ENCODE results near the gene FMN2.

Gene FMN2

GRCh38 chr1:240199758-240200645 is 108.3 kb downstream of the FMN2 start:
- no peak for DNase-seq

GRCh38 chr1:240201931-240202330 is 110.2 kb downstream of the FMN2 start:
- no peak for DNase-seq

- no peak for DNase-seq
These were observed 115.5 kb downstream of the FMN2 start for GRCh38 chr1:240207073-240207709.

GRCh38 chr1:240210026-240210425 is 118.3 kb downstream of the FMN2 start:
- DNase-seq = no peak

GRCh38 chr1:240212556-240212955 is 120.9 kb downstream of the FMN2 start:
- no peak for DNase-seq

- DNase-seq = no peak
These were observed 125.7 kb downstream of the FMN2 start for GRCh38 chr1:240217403-240217802.

GRCh38 chr1:240219104-240219503 is 127.4 kb downstream of the FMN2 start:
- DNase-seq = no peak

- no peak for DNase-seq
These were observed 134.4 kb downstream of the FMN2 start for GRCh38 chr1:240226102-240226501.

- DNase-seq = no peak
These were observed 139.1 kb downstream of the FMN2 start for GRCh38 chr1:240230816-240231215.

GRCh38 chr1:240232530-240232929 is 140.8 kb downstream of the FMN2 start:
- DNase-seq = no peak

GRCh38 chr1:240234485-240235210 is 143.0 kb downstream of the FMN2 start:
- DNase-seq = no peak

GRCh38 chr1:240235521-240236288 is 144.0 kb downstream of the FMN2 start:
- DNase-seq = no peak

- no peak for DNase-seq
These were observed 145.6 kb downstream of the FMN2 start for GRCh38 chr1:240237305-240237721.

- DNase-seq = no peak
These were observed 147.6 kb downstream of the FMN2 start for GRCh38 chr1:240239309-240239708.

GRCh38 chr1:240241278-240241677 is 149.6 kb downstream of the FMN2 start:
- DNase-seq = no peak

- DNase-seq = no peak
These were observed 151.0 kb downstream of the FMN2 start for GRCh38 chr1:240242601-240243144.

GRCh38 chr1:240244968-240245628 is 153.4 kb downstream of the FMN2 start:
- DNase-seq = no peak

GRCh38 chr1:240245629-240246020 is 153.9 kb downstream of the FMN2 start:
- DNase-seq = no peak

- no peak for DNase-seq
These were observed 156.2 kb downstream of the FMN2 start for GRCh38 chr1:240247899-240248298.

GRCh38 chr1:240254006-240254405 is 162.3 kb downstream of the FMN2 start:
- no peak for DNase-seq

- DNase-seq = no peak
These were observed 163.2 kb downstream of the FMN2 start for GRCh38 chr1:240254778-240255291.

GRCh38 chr1:240255922-240256321 is 164.2 kb downstream of the FMN2 start:
- DNase-seq = no peak
